Activated CD4-positive, alpha-beta T cell treated with anti-CD3 and anti-CD28 coated beads, Interleukin-2, amount 50 U/mL, for 16 hours (primary cell): ENCODE measurements around the gene COL28A1.
"Not testable (repeated sequence)": the region's sequence is repeated elsewhere in the genome, so short reads cannot be mapped to it uniquely, and the experiment has no call there.

Source experiments
- DNase-seq: peaks from one replicate; pipeline ENCODE4 v3.0.0-alpha.2; 2020

The COL28A1 gene

GRCh38 chr7:7516156-7516555 is 19.5 kb downstream of the COL28A1 start:
- DNase-seq, result no peak

GRCh38 chr7:7512861-7513597 is 22.6 kb downstream of the COL28A1 start:
- no peak for DNase-seq

- DNase-seq, result no peak
Measured at GRCh38 chr7:7510794-7511193, 24.9 kb downstream of the COL28A1 start.

GRCh38 chr7:7505915-7506314 is 29.8 kb downstream of the COL28A1 start:
- DNase-seq, result no peak

- no peak for DNase-seq
Measured at GRCh38 chr7:7504910-7505704, 30.6 kb downstream of the COL28A1 start.

GRCh38 chr7:7499892-7500291 is 35.8 kb downstream of the COL28A1 start:
- DNase-seq, result no peak

GRCh38 chr7:7498856-7499255 is 36.8 kb downstream of the COL28A1 start:
- DNase-seq, result no peak

GRCh38 chr7:7496311-7496710 is 39.4 kb downstream of the COL28A1 start:
- no peak for DNase-seq

GRCh38 chr7:7495171-7495570 is 40.5 kb downstream of the COL28A1 start:
- DNase-seq, result no peak

- DNase-seq, result no peak
Measured at GRCh38 chr7:7491044-7491443, 44.6 kb downstream of the COL28A1 start.

- no peak for DNase-seq
Measured at GRCh38 chr7:7490003-7490402, 45.7 kb downstream of the COL28A1 start.

- DNase-seq, result no peak
Measured at GRCh38 chr7:7489546-7489945, 46.1 kb downstream of the COL28A1 start.

- no peak for DNase-seq
Measured at GRCh38 chr7:7486362-7486761, 49.3 kb downstream of the COL28A1 start.

- no peak for DNase-seq
Measured at GRCh38 chr7:7484072-7484471, 51.6 kb downstream of the COL28A1 start.

GRCh38 chr7:7481802-7482201 is 53.9 kb downstream of the COL28A1 start:
- DNase-seq, result no peak

- no peak for DNase-seq
Measured at GRCh38 chr7:7479275-7479805, 56.3 kb downstream of the COL28A1 start.

GRCh38 chr7:7478569-7478968 is 57.1 kb downstream of the COL28A1 start:
- no peak for DNase-seq

GRCh38 chr7:7477641-7478040 is 58.0 kb downstream of the COL28A1 start:
- not testable (repeated sequence) for DNase-seq

- no peak for DNase-seq
Measured at GRCh38 chr7:7476381-7476780, 59.3 kb downstream of the COL28A1 start.

- no peak for DNase-seq
Measured at GRCh38 chr7:7475601-7476000, 60.1 kb downstream of the COL28A1 start.

- no peak for DNase-seq
Measured at GRCh38 chr7:7474436-7474835, 61.2 kb downstream of the COL28A1 start.

- DNase-seq, result not testable (repeated sequence)
Measured at GRCh38 chr7:7464991-7465765, 70.5 kb downstream of the COL28A1 start.

GRCh38 chr7:7454000-7454399 is 81.7 kb downstream of the COL28A1 start:
- no peak for DNase-seq
